OCI-LY1 (cell line): ENCODE data around the gene ZMIZ1.

ENCODE experiments used
- H2AFZ ChIP-seq: fragments of 200-600 bp; sonication (generic), shearing (Covaris generic); 2 replicates; pipeline ENCODE4 v1.6.0; 2014; ENCODE audit warnings: antibody characterized with exemption, mild to moderate bottlenecking, low read length
- H3F3A ChIP-seq: fragments of 200-600 bp; sonication (generic), shearing (Covaris generic); 2 replicates; pipeline ENCODE4 v1.6.0; 2014; ENCODE audit warnings: mild to moderate bottlenecking, antibody characterized with exemption, low read length, moderate library complexity; ENCODE audit not compliant: insufficient read depth
- H3K27ac ChIP-seq: fragments of 200-600 bp; sonication (generic); 2 replicates; pipeline ENCODE4 v1.5.1; 2014; ENCODE audit warnings: low read length, mixed run types, mild to moderate bottlenecking, low read depth; ENCODE audit not compliant: poor library complexity, severe bottlenecking
- H3K27me3 ChIP-seq: fragments of 200-600 bp; sonication (generic); 2 replicates; pipeline ENCODE4 v1.6.0; 2014; ENCODE audit warnings: antibody characterized with exemption, mild to moderate bottlenecking, low read length, moderate library complexity; ENCODE audit not compliant: insufficient read depth
- H3K36me3 ChIP-seq: fragments of 200-600 bp; sonication (generic); 2 replicates; pipeline ENCODE4 v1.6.1; 2014; ENCODE audit warnings: mild to moderate bottlenecking, antibody characterized with exemption, low read length, moderate library complexity, mixed read lengths; ENCODE audit not compliant: insufficient read depth
- H3K4me1 ChIP-seq: fragments of 200-600 bp; sonication (generic); 2 replicates; pipeline ENCODE4 v1.5.1; 2014; ENCODE audit warnings: mild to moderate bottlenecking, low read length, moderate library complexity; ENCODE audit not compliant: insufficient read depth, severe bottlenecking
- H3K4me2 ChIP-seq: fragments of 200-600 bp; sonication (generic), shearing (Covaris generic); 2 replicates; pipeline ENCODE4 v1.6.1; 2014; ENCODE audit warnings: low read length
- H3K4me3 ChIP-seq: fragments of 200-600 bp; sonication (generic); 2 replicates; pipeline ENCODE4 v1.5.1; 2014; ENCODE audit warnings: low read length, low read depth, mild to moderate bottlenecking, mixed read lengths; ENCODE audit not compliant: poor library complexity, severe bottlenecking
- H3K79me2 ChIP-seq: fragments of 200-600 bp; shearing (Covaris generic); 2 replicates; pipeline ENCODE4 v1.6.1; 2016; ENCODE audit warnings: mixed run types, low read length, mixed read lengths; ENCODE audit not compliant: insufficient read depth
- H3K9ac ChIP-seq: fragments of 200-600 bp; sonication (generic), shearing (Covaris generic); 2 replicates; pipeline ENCODE4 v1.6.1; 2014; ENCODE audit warnings: mild to moderate bottlenecking, low read length, mixed read lengths
- H3K9me2 ChIP-seq: fragments of 200-600 bp; sonication (generic), shearing (Covaris generic); 2 replicates; pipeline ENCODE4 v1.6.1; 2014; ENCODE audit warnings: low read depth, mild to moderate bottlenecking, low read length, mixed read lengths
- H3K9me3 ChIP-seq: fragments of 200-600 bp; shearing (Covaris generic); 2 replicates; pipeline ENCODE4 v1.6.1; 2014; ENCODE audit warnings: low read length, mixed read lengths
- H4K20me1 ChIP-seq: fragments of 200-600 bp; sonication (generic), shearing (Covaris generic); 2 replicates; pipeline ENCODE4 v1.6.0; 2016; ENCODE audit warnings: mild to moderate bottlenecking, low read length; ENCODE audit not compliant: insufficient read depth
- CTCF ChIP-seq: fragments of 200-600 bp; sonication (generic), shearing (Covaris generic); IDR thresholded peaks from 2 replicates; pipeline ENCODE4 v1.5.1; 2017; ENCODE audit warnings: mild to moderate bottlenecking, antibody characterized with exemption, low read length, moderate library complexity, mixed read lengths
- EZH2 ChIP-seq: fragments of 200-600 bp; sonication (generic), shearing (Covaris generic); IDR thresholded peaks from 2 replicates; pipeline ENCODE4 v1.8.0; 2017; ENCODE audit warnings: borderline replicate concordance, mixed run types, mild to moderate bottlenecking, antibody characterized with exemption, low read length, moderate library complexity, mixed read lengths

The ZMIZ1 gene

GRCh38 chr10:79063071-79063491 lies 5.7 kb upstream of the ZMIZ1 start:
- H3K27me3 ChIP-seq: 0 out of 2 replicates have a peak, but pooled peaks cover 14% of the 10 kb centered on the region
- H3F3A ChIP-seq: no peaks in the 10 kb centered on the region
- no peak overlapping the region for H3K9ac ChIP-seq
- H4K20me1 ChIP-seq: no peaks in the 10 kb centered on the region
- no peaks in the 10 kb centered on the region for H3K9me2 ChIP-seq
- no peaks in the 10 kb centered on the region for H3K36me3 ChIP-seq
- TF ChIP-seq EZH2: no peak
- TF ChIP-seq CTCF: no peak
- no peaks in the 10 kb centered on the region for H3K79me2 ChIP-seq
- no peak overlapping the region for H2AFZ ChIP-seq
- no peak overlapping the region for H3K4me3 ChIP-seq
- H3K27ac ChIP-seq: no peak overlapping the region
- no peaks in the 10 kb centered on the region for H3K9me3 ChIP-seq
- H3K4me1 ChIP-seq: peaks cover 11% of the 10 kb centered on the region
- H3K4me2 ChIP-seq: no peak overlapping the region

GRCh38 chr10:79063661-79064492 lies 4.9 kb upstream of the ZMIZ1 start:
- H3K27me3 ChIP-seq: 0 out of 2 replicates have a peak, but pooled peaks cover 14% of the 10 kb centered on the region

GRCh38 chr10:79065091-79065551 lies 3.6 kb upstream of the ZMIZ1 start:
- peaks cover 22% of the 10 kb centered on the region for H3K4me1 ChIP-seq
- H3K4me3 ChIP-seq: no peak overlapping the region
- H3K36me3 ChIP-seq: no peaks in the 10 kb centered on the region
- no peak overlapping the region for H3K9ac ChIP-seq
- TF ChIP-seq EZH2 (no peak), CTCF (no peak)
- H3K4me2 ChIP-seq: no peak overlapping the region
- H3K79me2 ChIP-seq: no peaks in the 10 kb centered on the region
- H3K9me3 ChIP-seq: no peaks in the 10 kb centered on the region
- H3K9me2 ChIP-seq: no peaks in the 10 kb centered on the region
- H4K20me1 ChIP-seq: no peaks in the 10 kb centered on the region
- no peak overlapping the region for H2AFZ ChIP-seq
- H3K27me3 ChIP-seq: 0 out of 2 replicates have a peak, but pooled peaks cover 8% of the 10 kb centered on the region
- no peaks in the 10 kb centered on the region for H3F3A ChIP-seq
- H3K27ac ChIP-seq: no peak overlapping the region

More at GRCh38 chr10:79063661-79064492, 4.9 kb upstream of the ZMIZ1 start:
- H3K9me3 ChIP-seq: no peaks in the 10 kb centered on the region
- H4K20me1 ChIP-seq: no peaks in the 10 kb centered on the region
- H3K4me2 ChIP-seq: no peak overlapping the region
- no peaks in the 10 kb centered on the region for H3K9me2 ChIP-seq
- no peak overlapping the region for H3K9ac ChIP-seq
- no peak for TF ChIP-seq CTCF
- TF ChIP-seq EZH2: no peak
- no peak overlapping the region for H3K4me3 ChIP-seq
- H3K4me1 ChIP-seq: peaks cover 16% of the 10 kb centered on the region
- H3K27ac ChIP-seq: no peak overlapping the region
- no peaks in the 10 kb centered on the region for H3F3A ChIP-seq
- no peaks in the 10 kb centered on the region for H3K36me3 ChIP-seq
- H3K79me2 ChIP-seq: no peaks in the 10 kb centered on the region
- H2AFZ ChIP-seq: no peak overlapping the region
